HepG2 (cell line): ENCODE results near the gene TUBB8B. TPM values are rescaled to one million over a fixed set of nuclear protein-coding genes. Genes with fewer than 3 reads are reported as not detected.
"Not testable (repeated sequence)": the region's sequence is repeated elsewhere in the genome, so short reads cannot be mapped to it uniquely, and the experiment has no call there.

Experiments
- ATAC-seq: fragments of 200-7000 bp; cut with Tn5 transposase; 3 replicates; pipeline ENCODE4 v1.9.1; 2020; ENCODE audit warnings: mild to moderate bottlenecking, moderate library complexity
- Bru-seq: library from RNA; stranded (reverse); fragments of 400-500 nt; gene quantifications from one replicate; lab custom pipeline; 2021; lab: Mats Ljungman, UMichigan
- BruChase-seq, 2 experiments: library from RNA; stranded (reverse); fragments of 400-500 nt; gene quantifications; one replicate each; lab custom pipeline; 2021; lab: Mats Ljungman, UMichigan
- BruUV-seq: library from RNA; stranded (reverse); fragments of 400-500 nt; replicated peaks from 2 replicates; lab custom pipeline; 2021; lab: Mats Ljungman, UMichigan
- CTCF ChIA-PET: fragments of 300-600 bp; formaldehyde crosslinking; extraction: SDS; loops from one replicate; lab custom pipeline; 2021; ENCODE audit warnings: low total read pairs, inconsistent platforms, low intra/inter-chr PET ratio; lab: Yijun Ruan, JAX
- POLR2A ChIA-PET: fragments of 350-600 bp; sonication (Branson Sonifier 250); formaldehyde crosslinking; loops from one replicate; lab custom pipeline; 2020; ENCODE audit warnings: antibody characterized with exemption, inconsistent platforms; lab: Yijun Ruan, JAX
- DNase-seq: peaks from one replicate; pipeline ENCODE4 v3.0.0-alpha.2; 2015; ENCODE audit warnings: low spot score
- FAIRE-seq: peaks from 3 replicates; lab custom pipeline; 2011; peaks lifted over from hg19 to GRCh38; lab: Jason Lieb, UNC
- H2AFZ ChIP-seq: one replicate; pipeline ENCODE4 v1.6.1; 2011; ENCODE audit warnings: low read length, inconsistent platforms
- H3K27ac ChIP-seq: fragments of 300-600 bp; 3 replicates; pipeline ENCODE4 v1.8.0; 2011; ENCODE audit warnings: mixed run types, mild to moderate bottlenecking, mixed read lengths, low read length, inconsistent platforms; ENCODE audit not compliant: insufficient read depth; ENCODE audit errors: extremely low read length
- H3K27me3 ChIP-seq, 2 experiments: fragments of 200-600 bp in 1 of 2; 2 replicates in 1 of 2; 3 replicates in 1 of 2; pipeline versions ENCODE4 v1.6.0 to v1.8.0; 2011; ENCODE audit warnings: low read length in 2 of 2, mild to moderate bottlenecking in 2 of 2, moderate library complexity in 2 of 2, inconsistent platforms in 1 of 2; ENCODE audit not compliant: insufficient read depth in 2 of 2, control insufficient read depth in 1 of 2
- H3K36me3 ChIP-seq, 2 experiments: fragments of 200-600 bp in 1 of 2; replicated peaks in 1 of 2; 2 replicates in 1 of 2; 3 replicates in 1 of 2; pipeline versions ENCODE4 v1.5.1 to v1.8.0; 2011; ENCODE audit warnings: low read length in 2 of 2, inconsistent platforms in 1 of 2; ENCODE audit not compliant: insufficient read depth in 2 of 2, control insufficient read depth in 1 of 2
- H3K4me1 ChIP-seq: 2 replicates; pipeline ENCODE4 v1.5.1; 2012; ENCODE audit warnings: low read length, inconsistent platforms; ENCODE audit not compliant: insufficient read depth
- H3K4me2 ChIP-seq: 2 replicates; pipeline ENCODE4 v1.6.0; 2011; ENCODE audit warnings: low read depth, low read length, inconsistent platforms
- H3K4me3 ChIP-seq, 3 experiments: fragments of 200-600 bp in 1 of 3; sonication (generic), shearing (Covaris generic) in 1 of 3; replicated peaks in 1 of 3; 2 replicates each; pipeline ENCODE4 v1.5.1; 2011 to 2016; ENCODE audit warnings: low read length in 3 of 3, inconsistent platforms in 2 of 3, low read depth in 2 of 3, mild to moderate bottlenecking in 2 of 3, control low read depth in 1 of 3, mixed read lengths in 1 of 3; ENCODE audit not compliant: insufficient read depth in 1 of 3
- H3K79me2 ChIP-seq: one replicate; pipeline ENCODE4 v1.6.1; 2011; ENCODE audit warnings: low read length, inconsistent platforms; ENCODE audit not compliant: insufficient read depth
- H3K9ac ChIP-seq: 2 replicates; pipeline ENCODE4 v1.6.0; 2011; ENCODE audit warnings: mild to moderate bottlenecking, low read depth, low read length, inconsistent platforms; ENCODE audit not compliant: insufficient read depth
- H3K9me3 ChIP-seq: 2 replicates; pipeline ENCODE4 v1.5.1; 2012; ENCODE audit warnings: mild to moderate bottlenecking, low read length
- H4K20me1 ChIP-seq: 2 replicates; pipeline ENCODE4 v1.6.0; 2011; ENCODE audit warnings: inconsistent platforms, mild to moderate bottlenecking, low read length, moderate library complexity; ENCODE audit not compliant: insufficient read depth
- SETDB1 ChIP-seq: sonication (generic); formaldehyde crosslinking; IDR thresholded peaks from 2 replicates; pipeline ENCODE4 v1.5.1; 2020; ENCODE audit warnings: missing genetic modification reagents, mild to moderate bottlenecking, borderline replicate concordance
- ZNF768 ChIP-seq: sonication (generic); formaldehyde crosslinking; IDR thresholded peaks from 2 replicates; pipeline ENCODE4 v1.4.0; 2020; ENCODE audit warnings: missing genetic modification reagents
- WGBS: methylation state at CpG from one replicate; pipeline ENCODE4 v1.1.6; 2017; ENCODE audit warnings: low lambda C conversion rate; 5-methylcytosine and 5-hydroxymethylcytosine counted together
- in situ Hi-C: cut with HindIII; loops from 2 replicates; pipeline ENCODE4 v1.10.0; 2017; ENCODE audit warnings: low pct_unique_long_range_greater_than_20kb; ENCODE audit not compliant: extremely low pct_ligation_motif_present
- intact Hi-C: fragments of 100-400 bp; cut with micrococcal nuclease; formaldehyde crosslinking; loops from one replicate; pipeline ENCODE4 v1.10.0; 2022; ENCODE audit not compliant: unreplicated experiment
- long read RNA-seq, 2 experiments: library from RNA in 1 of 2; library from polyadenylated mRNA in 1 of 2; stranded (forward) in 1 of 2; unstranded in 1 of 2; transcript quantifications; one replicate each; pipeline ENCODE4 v2.0.0, GENCODE V29; 2019 to 2022
- polyA minus RNA-seq, 3 experiments: library from RNA; depleted of rRNA, polyadenylated mRNA; stranded (reverse); fragments of >200 nt; gene quantifications; 2 replicates each; pipeline ENCODE4 v1.2.3, GENCODE V29; 2011; ENCODE audit warnings: low replicate concordance in 1 of 3
- polyA plus RNA-seq, 8 experiments: library from polyadenylated mRNA; depleted of rRNA in 3 of 8; stranded (reverse) in 7 of 8; unstranded in 1 of 8; fragments of >200 nt; fragmentation: Illumina TruSeq in 4 of 8; extraction: Trizol in 4 of 8; gene quantifications; 2 replicates each; pipeline versions ENCODE4 v1.2.1 to v1.2.3, GENCODE V29; 2011 to 2016; ENCODE audit warnings: low read depth in 4 of 8, missing spikeins in 1 of 8, mixed read lengths in 1 of 8; ENCODE audit not compliant: insufficient read depth in 1 of 8
- total RNA-seq, 5 experiments: library from RNA; depleted of rRNA; stranded (reverse); fragments of >200 nt; fragmentation: Illumina TruSeq; extraction: Trizol; gene quantifications; 2 replicates each; pipeline ENCODE4 v1.2.3, GENCODE V29; 2016; ENCODE audit warnings: low read depth in 1 of 5
- TF ChIP-seq, protein P1 (sequence below): sonication (generic); formaldehyde crosslinking; IDR thresholded peaks from 2 replicates; pipeline ENCODE4 v1.5.0; 2020; ENCODE audit warnings: mild to moderate bottlenecking, missing genetic modification reagents, moderate library complexity
- TF ChIP-seq, protein P2 (sequence below): sonication (generic); formaldehyde crosslinking; IDR thresholded peaks from 2 replicates; pipeline ENCODE4 v1.4.0; 2020; ENCODE audit warnings: missing genetic modification reagents

Gene TUBB8B
- total RNA-seq (2016; rRNA removed; fragmentation: Illumina TruSeq; extraction: Trizol), result 0.71 and 0.98 TPM in 2 replicates
- 0.51 and 0.88 TPM in 2 replicates for total RNA-seq (2016; cell fraction: cytosol; rRNA removed; fragmentation: Illumina TruSeq; extraction: Trizol; ENCODE audit: low read depth)
- 0.71 and 0.74 TPM in 2 replicates for total RNA-seq (2016; cell fraction: insoluble cytoplasmic fraction; rRNA removed; fragmentation: Illumina TruSeq; extraction: Trizol)
- 1.3 and 1.4 TPM in 2 replicates for total RNA-seq (2016; cell fraction: membrane; rRNA removed; fragmentation: Illumina TruSeq; extraction: Trizol)
- not detected in 2 replicates for total RNA-seq (2016; cell fraction: nucleus; rRNA removed; fragmentation: Illumina TruSeq; extraction: Trizol)
- polyA plus RNA-seq (2011; rRNA removed), result 4.4 and 6.7 TPM in 2 replicates
- polyA plus RNA-seq (2011; cell fraction: cytosol; rRNA removed), result 2.2 and 6.5 TPM in 2 replicates
- polyA plus RNA-seq (2011; cell fraction: nucleus; rRNA removed), result 5.7 and 15.2 TPM in 2 replicates
- polyA plus RNA-seq (2012), result 0.51 and 2.7 TPM in 2 replicates
- 0.77 and 1.1 TPM in 2 replicates for polyA plus RNA-seq (2016; cell fraction: cytosol; fragmentation: Illumina TruSeq; extraction: Trizol; ENCODE audit: low read depth)
- polyA plus RNA-seq (2016; cell fraction: insoluble cytoplasmic fraction; fragmentation: Illumina TruSeq; extraction: Trizol; ENCODE audit: low read depth), result 0.75 and 0.88 TPM in 2 replicates
- 1.4 and 2.1 TPM in 2 replicates for polyA plus RNA-seq (2016; cell fraction: membrane; fragmentation: Illumina TruSeq; extraction: Trizol; ENCODE audit: low read depth)
- 2.2 and 2.4 TPM in 2 replicates for polyA plus RNA-seq (2016; cell fraction: nucleus; fragmentation: Illumina TruSeq; extraction: Trizol; ENCODE audit: insufficient read depth, low read depth)
- 0.65 and 4.4 TPM in 2 replicates for polyA minus RNA-seq (2011; rRNA and poly(A)+ RNA removed; ENCODE audit: low replicate concordance)
- polyA minus RNA-seq (2011; cell fraction: cytosol; rRNA and poly(A)+ RNA removed), result not detected in 2 replicates
- polyA minus RNA-seq (2011; cell fraction: nucleus; rRNA and poly(A)+ RNA removed), result 0.99 and 1.4 TPM in 2 replicates
- Bru-seq, nascent RNA, result percentile 22 among the genes with signal in this experiment
- BruChase-seq, experiment 1, labeled RNA remaining after a 6-hour chase, result percentile 34 among the genes with signal in this experiment
- percentile 22 among the genes with signal in this experiment for BruChase-seq, experiment 2, labeled RNA remaining after a 2-hour chase
- long read RNA-seq, experiment 1, result 0 reads
- long read RNA-seq, experiment 2, result 0 reads

DNA sequence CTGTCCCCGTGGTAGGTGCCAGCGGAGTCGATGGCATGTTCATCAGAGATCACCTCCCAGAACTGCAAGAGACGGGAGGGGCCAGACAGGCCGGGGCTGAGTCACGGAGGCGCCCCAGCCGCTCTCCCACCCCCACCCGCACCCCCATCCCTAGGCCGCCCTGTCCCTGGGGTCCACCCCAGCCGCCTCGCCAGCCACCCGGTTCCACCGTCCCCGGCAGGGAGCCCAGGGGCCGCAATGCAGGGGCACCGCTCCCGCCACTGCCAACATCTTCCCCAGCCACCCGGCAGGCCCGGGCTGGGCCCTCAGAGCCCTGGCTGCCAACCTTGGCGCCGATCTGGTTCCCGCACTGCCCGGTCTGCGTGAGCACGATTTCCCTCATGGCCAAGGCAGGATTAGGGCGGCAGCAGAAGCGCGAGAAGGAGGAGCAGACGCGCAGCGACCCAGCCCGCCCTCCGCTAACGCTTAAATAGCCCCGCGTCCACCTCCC is at the start of gene TUBB8B:
TSS of gene TUBB8B (minus strand) at position 440 of the 490 bp plus-strand sequence. CDS start at position 382, 58 bp downstream.
- POLR2A ChIA-PET, intact Hi-C loops, in situ Hi-C loops, H3K4me3 ChIP-seq, H3K9ac ChIP-seq, CTCF ChIA-PET, H3K4me2 ChIP-seq, H3K27ac ChIP-seq, ATAC-seq, FAIRE-seq, H3K79me2 ChIP-seq, H3K4me1 ChIP-seq, H3K9me3 ChIP-seq, H4K20me1 ChIP-seq, H3K27me3 ChIP-seq, H2AFZ ChIP-seq, DNase-seq, H3K36me3 ChIP-seq, BruUV-seq: not testable (repeated sequence)
- no CpG with 5 or more reads among the region's 37 CpGs for WGBS

DNA sequence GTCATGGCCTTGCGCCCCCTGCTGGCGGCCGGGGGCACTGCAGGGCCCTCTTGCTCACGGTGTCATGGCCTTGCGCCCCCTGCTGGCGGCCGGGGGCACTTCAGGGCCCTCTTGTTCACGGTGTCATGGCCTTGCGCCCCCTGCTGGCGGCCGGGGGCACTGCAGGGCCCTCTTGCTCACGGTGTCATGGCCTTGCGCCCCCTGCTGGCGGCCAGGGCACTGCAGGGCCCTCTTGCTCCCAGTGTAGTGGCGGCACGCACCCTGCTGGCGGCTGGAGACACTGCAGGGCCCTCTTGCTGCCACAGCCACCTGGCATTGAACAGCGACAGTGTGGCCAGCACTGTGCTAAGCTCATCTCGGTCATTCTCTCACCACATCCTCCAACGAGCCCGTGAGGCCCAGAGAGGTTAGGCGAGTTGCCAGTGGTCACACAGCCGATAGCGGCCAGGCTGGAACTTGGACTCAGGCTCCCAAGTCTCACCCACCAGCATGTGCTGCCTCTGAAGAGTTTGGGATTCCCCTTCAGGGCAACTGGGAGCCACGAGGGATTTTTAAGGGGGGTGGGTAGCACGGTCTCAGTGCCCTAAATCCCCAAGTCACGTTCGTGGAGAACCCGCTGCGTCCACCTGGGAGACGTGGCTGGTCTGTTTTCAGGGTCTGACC is 48.0 kb upstream of the TUBB8B start:
- H3K36me3 ChIP-seq, H3K27ac ChIP-seq, CTCF ChIA-PET, H4K20me1 ChIP-seq, H3K4me2 ChIP-seq, H3K79me2 ChIP-seq, DNase-seq, POLR2A ChIA-PET, H2AFZ ChIP-seq, ATAC-seq, H3K9ac ChIP-seq, H3K4me1 ChIP-seq, H3K4me3 ChIP-seq, BruUV-seq, H3K9me3 ChIP-seq, H3K27me3 ChIP-seq, in situ Hi-C loops, FAIRE-seq, intact Hi-C loops: not testable (repeated sequence)
- WGBS, result 92% methylated on average over 8 of the region's 31 CpGs
- TF ChIP-seq, protein P1, sequence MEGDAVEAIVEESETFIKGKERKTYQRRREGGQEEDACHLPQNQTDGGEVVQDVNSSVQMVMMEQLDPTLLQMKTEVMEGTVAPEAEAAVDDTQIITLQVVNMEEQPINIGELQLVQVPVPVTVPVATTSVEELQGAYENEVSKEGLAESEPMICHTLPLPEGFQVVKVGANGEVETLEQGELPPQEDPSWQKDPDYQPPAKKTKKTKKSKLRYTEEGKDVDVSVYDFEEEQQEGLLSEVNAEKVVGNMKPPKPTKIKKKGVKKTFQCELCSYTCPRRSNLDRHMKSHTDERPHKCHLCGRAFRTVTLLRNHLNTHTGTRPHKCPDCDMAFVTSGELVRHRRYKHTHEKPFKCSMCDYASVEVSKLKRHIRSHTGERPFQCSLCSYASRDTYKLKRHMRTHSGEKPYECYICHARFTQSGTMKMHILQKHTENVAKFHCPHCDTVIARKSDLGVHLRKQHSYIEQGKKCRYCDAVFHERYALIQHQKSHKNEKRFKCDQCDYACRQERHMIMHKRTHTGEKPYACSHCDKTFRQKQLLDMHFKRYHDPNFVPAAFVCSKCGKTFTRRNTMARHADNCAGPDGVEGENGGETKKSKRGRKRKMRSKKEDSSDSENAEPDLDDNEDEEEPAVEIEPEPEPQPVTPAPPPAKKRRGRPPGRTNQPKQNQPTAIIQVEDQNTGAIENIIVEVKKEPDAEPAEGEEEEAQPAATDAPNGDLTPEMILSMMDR (CRISPR knock-in tag), result peak; percentile 56
- 0 out of 2 replicates have a peak, but pooled peaks have one; percentile 26 for TF ChIP-seq SETDB1 (CRISPR knock-in tag)
- TF ChIP-seq, protein P2, sequence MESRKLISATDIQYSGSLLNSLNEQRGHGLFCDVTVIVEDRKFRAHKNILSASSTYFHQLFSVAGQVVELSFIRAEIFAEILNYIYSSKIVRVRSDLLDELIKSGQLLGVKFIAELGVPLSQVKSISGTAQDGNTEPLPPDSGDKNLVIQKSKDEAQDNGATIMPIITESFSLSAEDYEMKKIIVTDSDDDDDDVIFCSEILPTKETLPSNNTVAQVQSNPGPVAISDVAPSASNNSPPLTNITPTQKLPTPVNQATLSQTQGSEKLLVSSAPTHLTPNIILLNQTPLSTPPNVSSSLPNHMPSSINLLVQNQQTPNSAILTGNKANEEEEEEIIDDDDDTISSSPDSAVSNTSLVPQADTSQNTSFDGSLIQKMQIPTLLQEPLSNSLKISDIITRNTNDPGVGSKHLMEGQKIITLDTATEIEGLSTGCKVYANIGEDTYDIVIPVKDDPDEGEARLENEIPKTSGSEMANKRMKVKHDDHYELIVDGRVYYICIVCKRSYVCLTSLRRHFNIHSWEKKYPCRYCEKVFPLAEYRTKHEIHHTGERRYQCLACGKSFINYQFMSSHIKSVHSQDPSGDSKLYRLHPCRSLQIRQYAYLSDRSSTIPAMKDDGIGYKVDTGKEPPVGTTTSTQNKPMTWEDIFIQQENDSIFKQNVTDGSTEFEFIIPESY (CRISPR knock-in tag), result peak; percentile 80
- TF ChIP-seq ZNF768 (CRISPR knock-in tag), result peak; percentile 90
